Hepatocyte (in vitro differentiated cells): ENCODE measurements around the gene PPP2R2B.

Experiments
- CTCF ChIP-seq: fragments of 200-600 bp; sonication (generic); IDR thresholded peaks from 2 replicates; pipeline ENCODE4 v1.5.1; 2016; ENCODE audit warnings: antibody characterized with exemption, mild to moderate bottlenecking; ENCODE audit not compliant: poor library complexity
- EZH2 ChIP-seq: fragments of 200-600 bp; sonication (generic); IDR thresholded peaks from 2 replicates; pipeline ENCODE4 v1.6.1; 2016; ENCODE audit warnings: antibody characterized with exemption, mild to moderate bottlenecking, borderline replicate concordance
- EZH2phosphoT487 ChIP-seq: fragments of 200-600 bp; sonication (generic); IDR thresholded peaks from one replicate; pipeline ENCODE4 v1.6.1; 2018; ENCODE audit warnings: antibody characterized with exemption, mild to moderate bottlenecking, low read depth, moderate library complexity; ENCODE audit not compliant: unreplicated experiment, severe bottlenecking

GRCh38 chr5:146706321-146706972 lies 172.1 kb downstream of the PPP2R2B start:
- TF ChIP-seq CTCF = no peak
- no peak for TF ChIP-seq EZH2
- TF ChIP-seq EZH2phosphoT487 = no peak
